HUES64 (cell line): ENCODE data around the gene OTOA.
"Not testable (repeated sequence)": the region's sequence is repeated elsewhere in the genome, so short reads cannot be mapped to it uniquely, and the experiment has no call there.

Source experiments
- H3K27ac ChIP-seq: 2 replicates; pipeline ENCODE4 v1.7.0; 2013; ENCODE audit warnings: low read depth, low read length, inconsistent platforms
- H3K27me3 ChIP-seq: 2 replicates; pipeline ENCODE4 v1.6.1; 2013; ENCODE audit warnings: mild to moderate bottlenecking, low read length; ENCODE audit not compliant: insufficient read depth
- H3K36me3 ChIP-seq: 2 replicates; pipeline ENCODE4 v1.6.1; 2013; ENCODE audit warnings: mild to moderate bottlenecking, low read length; ENCODE audit not compliant: insufficient read depth
- H3K4me1 ChIP-seq: 2 replicates; pipeline ENCODE4 v1.6.1; 2013; ENCODE audit warnings: mild to moderate bottlenecking, low read length, moderate library complexity; ENCODE audit not compliant: insufficient read depth
- H3K4me3 ChIP-seq: 2 replicates; pipeline ENCODE4 v1.5.1; 2013; ENCODE audit warnings: mild to moderate bottlenecking, low read length, moderate library complexity
- H3K9ac ChIP-seq: 2 replicates; pipeline ENCODE4 v1.6.1; 2013; ENCODE audit warnings: mild to moderate bottlenecking, low read depth, low read length
- H3K9me3 ChIP-seq: 2 replicates; pipeline ENCODE4 v1.6.1; 2013; ENCODE audit warnings: low read depth, low read length; ENCODE audit not compliant: insufficient read depth
- WGBS: fragments of 150-250, 120-280 bp; methylation state at CpG from one replicate; pipeline ENCODE4 v1.1.7; 2013; ENCODE audit warnings: missing lambda C conversion rate; 5-methylcytosine and 5-hydroxymethylcytosine counted together

The OTOA gene

GRCh38 chr16:21727344-21727743 is 63.6 kb downstream of the OTOA start:
- Histone ChIP-seq H3K9ac (no peak overlapping the region), H3K4me1 (no peaks in the 10 kb centered on the region), H3K9me3 (no peaks in the 10 kb centered on the region), H3K27me3 (no peaks in the 10 kb centered on the region), H3K27ac (no peak overlapping the region), H3K36me3 (no peaks in the 10 kb centered on the region), H3K4me3 (no peak overlapping the region)
- WGBS, result 96% methylated on average over 3 of the region's 3 CpGs

DNA sequence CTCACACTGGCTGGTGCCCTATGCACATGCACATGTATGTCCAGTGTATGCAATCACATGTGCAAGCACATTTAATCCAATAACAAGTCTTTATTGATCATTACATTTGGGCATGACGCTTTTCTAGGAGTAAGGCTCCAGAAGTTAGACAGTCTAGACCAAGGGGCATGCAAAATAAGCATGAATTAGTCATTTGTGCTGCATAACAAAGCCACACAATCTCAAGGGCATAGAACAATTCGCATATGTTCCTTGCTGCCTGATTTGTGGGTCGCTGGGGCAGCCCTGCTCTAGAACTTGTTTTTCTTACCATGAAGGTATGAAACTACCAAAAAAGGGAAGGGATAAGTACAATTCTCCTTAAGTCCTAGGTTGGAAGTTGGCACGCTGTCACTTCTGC is 67.5 kb downstream of the OTOA start:
- H3K36me3 ChIP-seq, H3K27ac ChIP-seq, H3K27me3 ChIP-seq, H3K9me3 ChIP-seq, H3K4me3 ChIP-seq, H3K9ac ChIP-seq, H3K4me1 ChIP-seq: not testable (repeated sequence)
- 81% methylated on average over 4 of the region's 4 CpGs for WGBS

- not testable (repeated sequence) for H3K27me3 ChIP-seq, H3K4me3 ChIP-seq, H3K4me1 ChIP-seq, H3K9ac ChIP-seq, H3K27ac ChIP-seq, H3K36me3 ChIP-seq, H3K9me3 ChIP-seq
- WGBS, result no CpG with 5 or more reads among the region's 7 CpGs
These were observed 76.9 kb downstream of the OTOA start for GRCh38 chr16:21740637-21741036.

DNA sequence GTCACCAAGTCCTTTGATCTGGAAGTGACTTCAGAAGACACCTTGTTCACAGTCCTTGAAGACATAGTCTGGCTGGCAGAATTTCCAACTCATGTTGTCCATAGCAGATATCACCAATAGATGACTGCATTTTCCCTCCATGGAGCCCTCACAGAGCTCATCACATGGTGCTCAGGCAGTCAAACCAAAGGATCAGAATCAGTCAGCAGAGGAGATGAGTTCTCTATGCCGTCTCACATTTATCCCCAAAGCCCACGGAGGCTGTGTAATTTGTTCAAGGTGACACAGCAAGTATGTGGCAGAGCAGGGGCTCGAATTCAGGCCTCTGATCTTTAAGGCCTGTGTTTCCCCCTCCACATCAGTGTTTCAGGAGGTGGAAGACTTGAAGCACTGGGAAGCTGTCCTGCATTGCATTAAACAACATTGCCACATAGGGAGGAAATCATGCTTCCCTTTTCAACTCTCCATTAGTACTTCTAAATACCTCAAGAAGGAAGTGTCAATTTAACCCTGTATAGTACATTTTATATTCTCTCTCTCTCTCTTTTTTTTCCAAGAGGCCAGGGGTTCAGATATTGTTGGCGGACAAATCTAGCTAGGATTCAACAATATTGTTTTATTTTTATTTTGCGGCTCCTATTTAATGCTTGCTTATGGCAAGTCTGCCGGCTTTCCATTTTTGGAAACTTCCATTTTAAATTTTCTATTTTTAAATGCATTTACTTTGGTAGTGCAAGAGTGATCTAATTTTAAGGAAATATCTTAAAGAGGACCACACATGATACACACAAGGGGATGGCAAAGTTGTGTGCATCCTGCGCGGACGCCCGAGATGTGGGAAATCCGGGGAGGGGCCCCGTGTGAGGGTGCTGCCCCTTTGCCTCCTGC is 92.7 kb downstream of the OTOA start:
- 86% methylated on average over 2 of the region's 12 CpGs for WGBS
- not testable (repeated sequence) for H3K9ac ChIP-seq, H3K4me3 ChIP-seq, H3K9me3 ChIP-seq, H3K4me1 ChIP-seq, H3K36me3 ChIP-seq, H3K27ac ChIP-seq, H3K27me3 ChIP-seq

GRCh38 chr16:21757080-21757671 is 93.4 kb downstream of the OTOA start:
- not testable (repeated sequence) for H3K4me3 ChIP-seq, H3K27ac ChIP-seq, H3K9ac ChIP-seq, H3K27me3 ChIP-seq, H3K36me3 ChIP-seq, H3K9me3 ChIP-seq, H3K4me1 ChIP-seq
- no CpG with 5 or more reads among the region's 31 CpGs for WGBS

DNA sequence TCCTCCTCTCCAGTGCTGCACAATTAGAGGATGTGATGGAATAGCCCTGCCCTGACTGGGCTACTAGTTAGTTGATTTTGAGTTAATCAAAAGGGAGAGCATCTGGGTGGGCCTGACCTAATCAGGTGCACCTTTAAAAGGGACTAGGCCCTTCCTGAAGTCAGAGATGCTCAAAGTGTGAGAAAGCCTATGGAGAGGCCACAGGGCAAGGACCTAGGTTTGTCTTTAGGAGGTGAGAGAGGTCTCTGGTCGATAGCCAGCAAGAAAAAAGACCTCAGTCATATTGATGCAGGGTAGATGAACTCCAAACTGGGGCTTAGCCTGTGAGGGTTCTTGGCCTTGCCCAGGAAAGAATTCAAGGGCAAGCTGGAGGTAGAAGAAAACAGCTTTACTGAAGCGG is 104.5 kb downstream of the OTOA start:
- not testable (repeated sequence) for H3K27me3 ChIP-seq, H3K4me3 ChIP-seq, H3K9ac ChIP-seq, H3K36me3 ChIP-seq, H3K4me1 ChIP-seq, H3K9me3 ChIP-seq, H3K27ac ChIP-seq
- 91% methylated on average over 1 of the region's 2 CpGs for whole genome bisulfite sequencing

DNA sequence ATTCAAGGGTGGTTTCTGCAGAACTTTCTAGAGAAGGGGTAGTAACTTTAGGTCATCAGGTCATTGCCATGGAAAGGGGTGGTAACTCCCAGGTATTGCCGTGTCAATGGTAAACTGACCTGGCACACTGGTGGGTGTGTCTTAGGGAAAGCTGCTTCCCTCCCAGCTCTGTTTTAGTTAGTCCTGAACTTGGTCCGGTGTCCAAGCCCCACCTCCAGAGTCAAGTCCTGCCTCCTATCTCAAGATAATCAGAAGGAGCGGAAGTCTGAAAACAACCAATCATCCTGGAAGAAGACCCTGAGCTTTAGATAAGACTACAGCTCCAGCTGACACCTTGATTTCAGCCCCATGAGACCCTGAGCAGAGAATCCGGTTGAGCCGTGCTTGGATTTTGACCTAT is 105.0 kb downstream of the OTOA start:
- not testable (repeated sequence) for H3K9ac ChIP-seq, H3K27ac ChIP-seq, H3K9me3 ChIP-seq, H3K36me3 ChIP-seq, H3K27me3 ChIP-seq, H3K4me3 ChIP-seq, H3K4me1 ChIP-seq
- no CpG with 5 or more reads among the region's 5 CpGs for WGBS

DNA sequence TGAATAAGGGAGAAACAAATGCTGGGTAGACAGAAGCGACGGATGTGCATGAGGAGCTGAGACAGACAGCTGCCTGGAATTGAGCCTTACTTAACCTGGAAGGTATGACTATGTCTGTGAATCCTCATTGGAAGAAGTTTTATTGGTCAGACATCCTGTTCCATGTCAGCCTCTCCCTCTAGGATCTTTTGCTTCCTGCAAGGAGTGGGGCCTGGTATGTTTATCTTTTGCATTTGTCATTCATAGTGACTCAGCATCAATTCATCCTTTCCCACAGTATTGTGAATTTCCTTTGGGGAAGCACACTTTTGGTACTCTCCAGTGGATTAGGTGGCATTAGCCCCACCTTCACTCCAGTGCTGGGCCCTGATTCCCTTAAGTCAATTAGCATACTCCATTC is 105.5 kb downstream of the OTOA start:
- WGBS, result 87% methylated on average over 2 of the region's 2 CpGs
- H3K4me3 ChIP-seq, H3K36me3 ChIP-seq, H3K9me3 ChIP-seq, H3K27ac ChIP-seq, H3K9ac ChIP-seq, H3K27me3 ChIP-seq, H3K4me1 ChIP-seq: not testable (repeated sequence)

DNA sequence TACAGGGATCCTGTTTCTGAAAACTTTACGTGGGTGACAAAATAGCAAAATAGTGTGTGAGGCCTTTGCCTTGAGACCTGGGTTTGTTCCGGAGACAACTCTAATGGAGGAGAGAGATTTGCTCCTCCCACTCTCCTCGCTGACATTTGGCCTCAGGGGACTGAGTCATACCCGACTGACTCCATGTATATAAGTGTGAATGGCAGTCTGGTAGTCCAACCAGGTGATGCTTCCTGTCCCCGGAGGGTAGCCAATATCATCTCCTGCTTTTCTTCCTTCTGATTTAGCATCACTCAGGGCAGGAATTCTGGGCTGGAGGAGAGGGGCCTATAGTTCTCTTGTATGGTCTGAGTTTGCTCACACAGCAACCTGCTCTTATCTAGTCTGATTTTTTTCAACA is 106.8 kb downstream of the OTOA start:
- not testable (repeated sequence) for H3K9ac ChIP-seq, H3K27me3 ChIP-seq, H3K4me1 ChIP-seq, H3K27ac ChIP-seq, H3K36me3 ChIP-seq, H3K9me3 ChIP-seq, H3K4me3 ChIP-seq
- no CpG with 5 or more reads among the region's 5 CpGs for WGBS

DNA sequence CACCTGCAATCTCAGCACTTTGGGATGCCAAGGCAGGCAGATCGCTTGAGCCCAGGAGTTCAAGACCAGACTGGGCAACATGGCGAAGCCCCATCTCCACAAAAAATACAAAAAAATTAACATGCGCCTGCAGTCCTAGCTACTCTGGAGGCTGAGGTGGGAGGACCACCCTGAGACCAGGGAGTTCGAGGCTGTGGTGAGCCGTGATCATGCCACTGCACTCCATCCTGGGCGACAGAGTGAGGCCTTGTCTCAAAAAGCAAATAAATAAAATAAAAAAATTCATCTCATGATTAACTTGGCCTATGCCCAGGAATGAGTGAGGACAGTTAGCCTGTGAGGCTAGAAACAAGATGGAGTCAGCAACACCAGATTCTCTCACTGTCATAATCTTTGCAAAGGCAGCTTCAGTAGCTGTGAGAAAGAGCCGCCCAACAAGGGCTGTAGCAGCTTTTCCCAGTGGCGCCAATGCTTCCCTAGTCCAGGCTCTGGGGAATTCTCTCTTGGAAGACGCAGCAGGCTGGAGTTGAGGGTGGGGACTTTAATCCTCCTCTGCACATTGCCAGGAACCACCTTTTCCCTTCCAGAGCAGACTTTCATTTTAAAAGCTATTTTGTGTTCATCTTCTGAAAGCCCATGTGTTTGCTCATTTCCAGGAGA is 108.9 kb downstream of the OTOA start:
- H3K4me1 ChIP-seq, H3K36me3 ChIP-seq, H3K9me3 ChIP-seq, H3K27me3 ChIP-seq, H3K4me3 ChIP-seq, H3K9ac ChIP-seq, H3K27ac ChIP-seq: not testable (repeated sequence)
- 91% methylated on average over 9 of the region's 9 CpGs for WGBS

DNA sequence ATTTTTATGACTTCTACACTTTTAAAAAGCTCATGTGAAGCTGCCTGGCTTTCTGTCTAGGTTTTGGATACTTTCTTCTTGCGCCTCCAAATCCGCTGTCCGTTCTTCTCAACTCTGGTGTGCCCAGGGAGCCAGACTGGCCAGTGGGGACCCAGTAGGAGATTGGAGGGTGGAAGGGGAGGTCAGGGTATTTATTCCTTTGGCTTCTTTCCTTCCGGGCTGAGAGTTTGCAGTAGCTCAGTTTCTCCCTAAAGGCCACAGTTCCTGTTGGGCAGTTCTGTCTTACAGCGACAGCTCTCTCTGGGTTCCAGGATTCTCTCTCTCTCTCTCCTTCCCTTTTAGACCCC is 109.4 kb downstream of the OTOA start:
- WGBS, result 98% methylated on average over 5 of the region's 5 CpGs
- H3K9me3 ChIP-seq, H3K4me1 ChIP-seq, H3K9ac ChIP-seq, H3K36me3 ChIP-seq, H3K27me3 ChIP-seq, H3K4me3 ChIP-seq, H3K27ac ChIP-seq: not testable (repeated sequence)
